OCI-LY3 (cell line): ENCODE data around the gene GPR132.

ENCODE experiments used
- EZH2phosphoT487 ChIP-seq: fragments of 200-600 bp; shearing (Covaris generic); IDR thresholded peaks from 2 replicates; pipeline ENCODE4 v1.6.1; 2018; ENCODE audit warnings: antibody characterized with exemption, mixed run types, low read depth
- TF ChIP-seq, protein P1 (sequence below): fragments of 200-600, 300-600 bp; sonication (generic); IDR thresholded peaks from 2 replicates; pipeline ENCODE4 v1.5.1; 2014; ENCODE audit warnings: antibody characterized with exemption, low read length, low read depth

DNA sequence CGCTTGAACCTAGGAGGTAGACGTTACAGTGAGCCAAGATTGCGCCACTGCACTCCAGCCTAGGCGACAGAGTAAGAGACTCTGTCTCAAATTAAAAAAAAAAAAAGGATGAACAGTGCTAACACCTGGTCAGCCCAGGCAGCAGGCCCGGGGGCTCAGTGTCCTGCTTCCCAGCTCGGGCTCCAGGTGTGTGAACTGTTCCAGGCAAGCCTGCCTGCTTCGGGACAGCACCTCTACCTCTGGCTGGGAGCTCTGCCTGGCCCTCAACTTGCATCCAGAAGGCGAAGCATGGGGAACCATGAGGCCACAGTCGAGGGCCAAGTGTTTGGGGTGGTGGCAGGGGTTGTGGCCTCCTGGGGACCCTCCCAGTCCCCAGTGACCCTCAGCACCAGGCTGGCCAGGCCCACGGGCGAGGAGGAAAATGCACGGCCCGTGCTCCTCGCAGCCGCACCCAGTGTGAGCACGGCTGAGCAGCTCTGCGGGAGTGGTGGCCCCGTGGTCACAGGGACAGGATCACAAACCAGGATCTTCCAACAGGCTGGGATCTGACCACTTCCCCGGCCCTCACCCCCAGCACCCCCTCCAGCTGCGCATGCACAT, 59.8 kb downstream of the GPR132 start:
- TF ChIP-seq, protein P1, sequence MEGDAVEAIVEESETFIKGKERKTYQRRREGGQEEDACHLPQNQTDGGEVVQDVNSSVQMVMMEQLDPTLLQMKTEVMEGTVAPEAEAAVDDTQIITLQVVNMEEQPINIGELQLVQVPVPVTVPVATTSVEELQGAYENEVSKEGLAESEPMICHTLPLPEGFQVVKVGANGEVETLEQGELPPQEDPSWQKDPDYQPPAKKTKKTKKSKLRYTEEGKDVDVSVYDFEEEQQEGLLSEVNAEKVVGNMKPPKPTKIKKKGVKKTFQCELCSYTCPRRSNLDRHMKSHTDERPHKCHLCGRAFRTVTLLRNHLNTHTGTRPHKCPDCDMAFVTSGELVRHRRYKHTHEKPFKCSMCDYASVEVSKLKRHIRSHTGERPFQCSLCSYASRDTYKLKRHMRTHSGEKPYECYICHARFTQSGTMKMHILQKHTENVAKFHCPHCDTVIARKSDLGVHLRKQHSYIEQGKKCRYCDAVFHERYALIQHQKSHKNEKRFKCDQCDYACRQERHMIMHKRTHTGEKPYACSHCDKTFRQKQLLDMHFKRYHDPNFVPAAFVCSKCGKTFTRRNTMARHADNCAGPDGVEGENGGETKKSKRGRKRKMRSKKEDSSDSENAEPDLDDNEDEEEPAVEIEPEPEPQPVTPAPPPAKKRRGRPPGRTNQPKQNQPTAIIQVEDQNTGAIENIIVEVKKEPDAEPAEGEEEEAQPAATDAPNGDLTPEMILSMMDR, result no peak
- no peak for TF ChIP-seq EZH2phosphoT487
